Hepatocyte (in vitro differentiated cells): Measurements from ENCODE around the gene YWHAG. TPM values are rescaled to one million over a fixed set of nuclear protein-coding genes. Genes with fewer than 3 reads are reported as not detected.
"Not testable (repeated sequence)": the region's sequence is repeated elsewhere in the genome, so short reads cannot be mapped to it uniquely, and the experiment has no call there.

Experiments
- DNase-seq: peaks from one replicate; pipeline ENCODE4 v3.0.0-alpha.2; 2016; ENCODE audit warnings: low spot score
- H2AFZ ChIP-seq: fragments of 200-600 bp; sonication (generic); 2 replicates; pipeline ENCODE4 v1.6.0; 2016; ENCODE audit warnings: antibody characterized with exemption, mild to moderate bottlenecking
- H3K27ac ChIP-seq: fragments of 200-600 bp; sonication (generic); 2 replicates; pipeline ENCODE4 v1.5.1; 2016; ENCODE audit warnings: mild to moderate bottlenecking
- H3K27me3 ChIP-seq: fragments of 200-600 bp; sonication (generic); 2 replicates; pipeline ENCODE4 v1.6.1; 2016
- H3K36me3 ChIP-seq: fragments of 200-600 bp; sonication (generic); replicated peaks from 2 replicates; pipeline ENCODE4 v1.5.1; 2016; ENCODE audit warnings: low read depth; ENCODE audit not compliant: insufficient read depth
- H3K4me1 ChIP-seq: fragments of 200-600 bp; sonication (generic); 2 replicates; pipeline ENCODE4 v1.5.1; 2016; ENCODE audit warnings: mild to moderate bottlenecking, moderate library complexity; ENCODE audit not compliant: insufficient read depth
- H3K4me2 ChIP-seq: fragments of 200-600 bp; sonication (generic); 2 replicates; pipeline ENCODE4 v1.6.0; 2016
- H3K4me3 ChIP-seq: fragments of 200-600 bp; sonication (generic); 2 replicates; pipeline ENCODE4 v1.5.1; 2016; ENCODE audit warnings: mild to moderate bottlenecking
- H3K79me2 ChIP-seq: fragments of 200-600 bp; sonication (generic); 2 replicates; pipeline ENCODE4 v1.6.0; 2017; ENCODE audit warnings: mild to moderate bottlenecking
- H3K9me2 ChIP-seq: fragments of 200-600 bp; sonication (generic); replicated peaks from 2 replicates; pipeline ENCODE4 v1.6.0; 2017; ENCODE audit warnings: mild to moderate bottlenecking; ENCODE audit not compliant: insufficient read depth
- H3K9me3 ChIP-seq: fragments of 200-600 bp; sonication (generic); 2 replicates; pipeline ENCODE4 v1.5.1; 2016; ENCODE audit warnings: low read depth, mild to moderate bottlenecking
- H4K20me1 ChIP-seq: fragments of 200-600 bp; sonication (generic); 2 replicates; pipeline ENCODE4 v1.6.0; 2016; ENCODE audit warnings: mild to moderate bottlenecking; ENCODE audit not compliant: insufficient read depth, poor library complexity, severe bottlenecking
- EZH2 ChIP-seq: fragments of 200-600 bp; sonication (generic); IDR thresholded peaks from 2 replicates; pipeline ENCODE4 v1.6.1; 2016; ENCODE audit warnings: antibody characterized with exemption, mild to moderate bottlenecking, borderline replicate concordance
- EZH2phosphoT487 ChIP-seq: fragments of 200-600 bp; sonication (generic); IDR thresholded peaks from one replicate; pipeline ENCODE4 v1.6.1; 2018; ENCODE audit warnings: antibody characterized with exemption, mild to moderate bottlenecking, low read depth, moderate library complexity; ENCODE audit not compliant: unreplicated experiment, severe bottlenecking
- WGBS: methylation state at CpG from one replicate; pipeline ENCODE4 v1.1.6; 2016; ENCODE audit warnings: low lambda C conversion rate; ENCODE audit errors: missing lambda C conversion rate; 5-methylcytosine and 5-hydroxymethylcytosine counted together
- polyA plus RNA-seq: library from polyadenylated mRNA; unstranded; fragments of >200 nt; fragmentation: Nextera tagmentation; extraction: Ambion mirVana; gene quantifications from 2 replicates; pipeline ENCODE4 v1.2.1, GENCODE V29; 2016
- total RNA-seq: library from RNA; depleted of rRNA; stranded (reverse); fragments of >200 nt; gene quantifications from 2 replicates; pipeline ENCODE4 v1.2.3, GENCODE V29; 2014
- TF ChIP-seq, protein P1 (sequence below): fragments of 200-600 bp; sonication (generic); IDR thresholded peaks from 2 replicates; pipeline ENCODE4 v1.5.1; 2016; ENCODE audit warnings: antibody characterized with exemption, mild to moderate bottlenecking; ENCODE audit not compliant: poor library complexity

YWHAG gene
- total and polyA plus RNA-seq, 2 experiments from 2014 or later, result 17.2 to 117 TPM

DNA sequence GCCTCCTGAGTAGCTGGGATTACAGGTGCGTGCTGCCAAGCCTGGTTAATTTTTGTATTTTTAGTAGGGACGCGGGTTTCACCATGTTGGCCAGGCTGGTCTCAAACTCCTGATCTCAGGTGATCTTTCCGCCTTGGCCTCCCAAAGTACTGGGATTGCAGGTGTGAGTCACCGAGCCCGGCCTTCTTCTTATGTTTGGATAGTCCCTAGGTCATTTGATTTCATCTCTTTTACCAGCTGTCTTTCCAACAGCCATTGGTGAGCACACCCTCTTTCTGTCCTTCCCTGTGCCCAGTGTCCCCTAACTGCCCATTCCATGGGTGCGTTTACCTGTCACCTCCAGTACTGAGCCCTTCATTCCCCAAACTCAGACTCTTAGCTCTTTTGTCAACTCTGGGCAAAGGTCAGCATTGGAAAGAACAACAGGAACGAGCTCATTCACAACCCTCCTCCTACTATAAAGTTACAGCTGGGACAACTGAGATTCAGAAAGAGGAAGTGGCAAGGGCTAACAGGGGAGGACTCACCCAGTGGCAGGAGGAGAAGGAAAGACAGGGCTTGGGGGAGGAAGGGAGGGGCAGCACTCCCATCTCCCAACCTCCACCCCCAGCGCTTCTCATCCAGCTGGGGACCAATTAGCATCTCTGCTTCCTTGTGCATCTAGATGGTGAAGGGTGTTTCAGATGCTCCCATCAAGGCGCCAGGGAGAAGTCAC lies 45.1 kb upstream of the YWHAG start:
- TF ChIP-seq, protein P1, sequence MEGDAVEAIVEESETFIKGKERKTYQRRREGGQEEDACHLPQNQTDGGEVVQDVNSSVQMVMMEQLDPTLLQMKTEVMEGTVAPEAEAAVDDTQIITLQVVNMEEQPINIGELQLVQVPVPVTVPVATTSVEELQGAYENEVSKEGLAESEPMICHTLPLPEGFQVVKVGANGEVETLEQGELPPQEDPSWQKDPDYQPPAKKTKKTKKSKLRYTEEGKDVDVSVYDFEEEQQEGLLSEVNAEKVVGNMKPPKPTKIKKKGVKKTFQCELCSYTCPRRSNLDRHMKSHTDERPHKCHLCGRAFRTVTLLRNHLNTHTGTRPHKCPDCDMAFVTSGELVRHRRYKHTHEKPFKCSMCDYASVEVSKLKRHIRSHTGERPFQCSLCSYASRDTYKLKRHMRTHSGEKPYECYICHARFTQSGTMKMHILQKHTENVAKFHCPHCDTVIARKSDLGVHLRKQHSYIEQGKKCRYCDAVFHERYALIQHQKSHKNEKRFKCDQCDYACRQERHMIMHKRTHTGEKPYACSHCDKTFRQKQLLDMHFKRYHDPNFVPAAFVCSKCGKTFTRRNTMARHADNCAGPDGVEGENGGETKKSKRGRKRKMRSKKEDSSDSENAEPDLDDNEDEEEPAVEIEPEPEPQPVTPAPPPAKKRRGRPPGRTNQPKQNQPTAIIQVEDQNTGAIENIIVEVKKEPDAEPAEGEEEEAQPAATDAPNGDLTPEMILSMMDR, result no peak
- TF ChIP-seq EZH2 (no peak), EZH2phosphoT487 (no peak)
- Histone ChIP-seq H3K79me2 (no peaks in the 10 kb centered on the region), H2AFZ (no peak overlapping the region), H3K27ac (no peak overlapping the region), H3K9me2 (no peaks in the 10 kb centered on the region), H4K20me1 (no peaks in the 10 kb centered on the region), H3K36me3 (no peaks in the 10 kb centered on the region), H3K4me2 (no peak overlapping the region), H3K4me3 (no peak overlapping the region), H3K9me3 (no peaks in the 10 kb centered on the region), H3K27me3 (no peaks in the 10 kb centered on the region), H3K4me1 (no peaks in the 10 kb centered on the region)
- DNase-seq, result no peak
- WGBS, result 88% methylated on average over 10 of the region's 10 CpGs

DNA sequence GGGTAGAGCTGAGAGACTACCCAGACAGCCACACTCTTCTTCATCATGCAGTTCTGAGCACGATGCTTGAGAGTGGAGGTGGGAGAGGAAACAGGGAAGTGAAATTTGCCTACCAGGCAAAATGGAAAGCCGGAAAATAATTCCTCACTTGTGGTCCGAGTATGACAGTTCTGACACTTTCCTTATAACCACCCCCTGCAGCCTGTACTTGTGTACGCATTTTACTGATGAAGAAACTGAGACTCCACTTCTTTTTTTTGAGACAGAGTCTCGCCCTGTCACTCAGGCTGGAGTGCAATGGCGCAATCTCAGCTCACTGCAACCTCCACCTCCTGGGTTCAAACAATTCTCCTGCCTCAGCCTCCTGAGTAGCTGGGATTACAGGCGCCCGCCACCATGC lies 44.3 kb upstream of the YWHAG start:
- H3K27me3 ChIP-seq, H3K27ac ChIP-seq, H3K4me3 ChIP-seq, H3K36me3 ChIP-seq, H3K4me2 ChIP-seq, H3K9me3 ChIP-seq, DNase-seq, H4K20me1 ChIP-seq, H3K9me2 ChIP-seq, H3K4me1 ChIP-seq, H2AFZ ChIP-seq, H3K79me2 ChIP-seq: not testable (repeated sequence)
- 83% methylated on average over 8 of the region's 8 CpGs for WGBS

DNA sequence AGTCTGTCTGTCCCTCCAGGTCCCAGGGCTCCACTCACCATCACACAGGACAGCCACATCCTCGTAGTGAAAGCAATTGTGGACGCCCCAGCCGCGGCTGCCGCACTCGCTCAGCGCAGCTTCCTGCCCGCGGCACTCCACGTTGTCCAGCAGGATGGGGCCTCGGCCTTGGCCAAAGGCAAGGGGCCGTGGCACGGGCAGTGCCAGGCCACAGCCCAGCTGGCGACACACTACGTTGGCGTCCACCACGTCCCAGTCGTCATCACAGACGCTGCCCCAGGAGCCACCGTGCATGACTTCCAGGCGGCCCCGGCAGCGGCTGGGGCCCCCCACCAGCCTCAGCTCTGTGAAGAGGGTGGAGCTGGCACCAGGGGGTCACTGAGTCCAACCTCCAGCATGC lies 41.5 kb upstream of the YWHAG start:
- no peaks in the 10 kb centered on the region for H3K27me3 ChIP-seq
- no peaks in the 10 kb centered on the region for H3K79me2 ChIP-seq
- TF ChIP-seq EZH2 (no peak), EZH2phosphoT487 (no peak)
- TF ChIP-seq, protein P1, result no peak
- H2AFZ ChIP-seq, result no peak overlapping the region
- no peaks in the 10 kb centered on the region for H3K9me3 ChIP-seq
- no peaks in the 10 kb centered on the region for H3K4me1 ChIP-seq
- no peak overlapping the region for H3K4me2 ChIP-seq
- no peaks in the 10 kb centered on the region for H4K20me1 ChIP-seq
- H3K9me2 ChIP-seq, result no peaks in the 10 kb centered on the region
- H3K36me3 ChIP-seq, result no peaks in the 10 kb centered on the region
- H3K4me3 ChIP-seq, result no peak overlapping the region
- 95% methylated on average over 23 of the region's 23 CpGs for WGBS
- no peak overlapping the region for H3K27ac ChIP-seq
- no peak for DNase-seq

GRCh38 chr7:76397409-76398183 lies 38.8 kb upstream of the YWHAG start:
- Histone ChIP-seq H3K9me3 (no peaks in the 10 kb centered on the region), H3K27me3 (no peaks in the 10 kb centered on the region), H3K9me2 (no peaks in the 10 kb centered on the region), H3K27ac (no peak overlapping the region), H3K4me1 (peaks cover 11% of the 10 kb centered on the region), H2AFZ (no peak overlapping the region), H3K4me3 (no peak overlapping the region), H3K4me2 (no peak overlapping the region), H3K36me3 (no peaks in the 10 kb centered on the region), H3K79me2 (no peaks in the 10 kb centered on the region), H4K20me1 (no peaks in the 10 kb centered on the region)
- WGBS, result 80% methylated on average over 38 of the region's 45 CpGs
- TF ChIP-seq EZH2, result no peak
- TF ChIP-seq, protein P1, result no peak
- no peak for TF ChIP-seq EZH2phosphoT487
- DNase-seq, result no peak
